Dermis lymphatic vessel endothelial cell (primary cell): ENCODE results near the gene POLR2J. TPM values are rescaled to one million over a fixed set of nuclear protein-coding genes. Genes with fewer than 3 reads are reported as not detected.

Source experiments
- total RNA-seq: library from RNA; depleted of rRNA; stranded (reverse); fragments of >200 nt; gene quantifications from 2 replicates; pipeline ENCODE4 v1.2.1, GENCODE V29; 2014

POLR2J gene
- 24.5 and 27.6 TPM in 2 replicates for total RNA-seq

DNA sequence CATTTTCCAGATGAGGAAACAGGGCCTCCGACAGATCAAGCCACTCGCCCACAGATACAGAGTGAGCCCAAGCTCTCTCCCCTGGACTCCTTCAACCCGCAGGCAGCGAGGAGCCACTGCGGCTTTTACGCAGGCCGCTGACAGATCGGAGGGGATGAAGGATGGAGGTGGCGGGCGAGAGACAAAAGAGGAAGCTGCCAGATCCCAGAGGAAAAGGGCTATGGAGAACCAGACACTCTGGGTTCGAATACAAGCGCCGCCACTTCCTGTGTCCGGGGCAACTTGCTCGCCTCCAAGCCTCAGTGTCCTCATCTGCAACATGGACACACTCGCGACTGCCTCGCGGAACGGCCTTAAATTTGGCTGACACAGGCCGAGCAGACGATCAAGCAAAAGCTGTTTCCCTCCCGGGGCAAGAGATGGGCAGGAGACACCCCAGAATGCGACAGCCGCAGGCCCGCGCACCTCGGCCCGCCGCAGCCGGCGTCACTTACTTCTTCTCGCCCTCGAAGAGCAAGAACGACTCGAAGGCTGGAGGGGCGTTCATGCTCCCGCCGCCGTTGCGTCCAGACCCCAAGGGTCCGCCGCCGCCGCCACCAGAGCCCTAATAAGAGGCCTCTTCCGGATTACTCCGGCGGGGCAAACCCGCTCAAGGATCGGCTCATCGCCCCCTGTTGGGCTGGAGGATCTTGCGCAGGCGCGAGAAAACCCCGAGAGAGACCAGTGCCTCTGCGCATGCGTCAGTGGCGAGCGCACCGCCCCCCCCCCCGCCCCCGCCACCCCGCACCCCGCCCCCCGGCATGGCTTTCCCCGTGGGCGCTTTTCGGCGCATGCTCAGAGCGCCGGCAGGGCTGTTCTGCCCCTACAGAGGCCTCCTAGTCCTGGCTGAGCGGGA is at the start of gene POLR2J:
Gene POLR2J, minus strand, starts transcription at position 609 of the 895 bp plus-strand sequence. Its CDS starts 62 bp downstream, at position 547.

GRCh38 chr7:102517550-102518147 is 38.9 kb upstream of the POLR2J start, which contains the start of gene RASA4B:
Gene RASA4B (minus strand): TSS chr7:102517777. CDS start chr7:102517710, 67 bp downstream.

DNA sequence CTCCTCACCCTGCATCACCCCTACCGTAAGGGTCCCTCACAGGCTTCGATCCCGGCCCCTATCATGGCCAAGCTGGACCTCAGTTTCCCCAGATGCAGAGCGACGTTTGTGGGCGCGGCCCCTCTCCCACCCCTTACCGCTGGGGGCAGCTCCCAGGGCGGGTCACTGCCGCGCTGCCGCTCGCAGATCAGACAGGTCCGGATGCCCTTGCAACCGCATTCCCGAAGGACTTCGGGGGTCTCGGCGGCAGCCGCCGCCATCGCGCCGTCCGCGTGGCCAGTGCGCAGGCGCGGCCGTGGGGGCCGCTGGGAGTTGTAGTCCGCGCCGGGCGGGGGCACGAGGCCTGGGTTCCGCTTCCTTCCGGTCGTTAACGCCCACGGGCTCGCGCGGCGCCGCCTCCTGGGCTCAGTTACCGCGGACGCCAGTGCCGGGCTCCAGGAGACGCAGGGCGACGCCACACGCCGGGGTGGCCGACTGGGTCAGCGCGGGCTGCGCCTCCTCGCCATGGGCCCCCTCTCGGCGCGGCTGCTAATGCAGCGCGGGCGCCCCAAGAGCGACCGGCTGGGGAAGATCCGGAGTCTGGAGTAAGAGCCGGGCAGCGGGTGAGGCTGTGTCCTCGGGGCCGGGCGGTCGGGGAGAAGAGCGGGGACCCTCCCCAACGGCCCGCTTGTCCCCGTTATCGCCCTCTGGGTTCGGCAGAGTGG is 14.0 kb downstream of the POLR2J start, which contains the start of the genes ALKBH4 and LRWD1:
Gene ALKBH4, minus strand, starts transcription at position 287 of the 704 bp plus-strand sequence. Its CDS starts 27 bp downstream, at position 260.
Gene LRWD1, plus strand, starts transcription at position 408 of the 704 bp plus-strand sequence. Its CDS starts 97 bp downstream, at position 505.

GRCh38 chr7:102433219-102434038 is 45.3 kb downstream of the POLR2J start, which contains the start of gene ORAI2:
Gene ORAI2 (plus strand): TSS chr7:102433575. CDS start chr7:102438957, 5,382 bp downstream.

Other genes with a start within 250 kb of the POLR2J start
- 0.52 and 0.76 TPM in 2 replicates for gene SH2B2, start 192.1 kb downstream of the POLR2J start, total RNA-seq
- gene SPDYE6, start 122.5 kb downstream of the POLR2J start, total RNA-seq = not detected in 2 replicates
- gene PRKRIP1, start 82.6 kb downstream of the POLR2J start, total RNA-seq = 11.6 and 12.1 TPM in 2 replicates
- gene ORAI2, start 45.3 kb downstream of the POLR2J start, total RNA-seq = 64.6 and 67.6 TPM in 2 replicates
- gene ALKBH4, start 14.1 kb downstream of the POLR2J start, total RNA-seq = 10.6 and 11.7 TPM in 2 replicates
- gene LRWD1, start 13.9 kb downstream of the POLR2J start, total RNA-seq = 16.1 and 18.1 TPM in 2 replicates
- gene RASA4B, start 38.9 kb upstream of the POLR2J start, total RNA-seq = 1.1 and 3.8 TPM in 2 replicates
- gene UPK3BL2, start 64.8 kb upstream of the POLR2J start, total RNA-seq = 0.60 and 2.3 TPM in 2 replicates
- gene SPDYE2, start 72.3 kb upstream of the POLR2J start, total RNA-seq = not detected in 2 replicates
- gene POLR2J3, start 93.7 kb upstream of the POLR2J start, total RNA-seq = 18.0 and 45.6 TPM in 2 replicates
- gene RASA4, start 137.8 kb upstream of the POLR2J start, total RNA-seq = 3.3 and 8.9 TPM in 2 replicates
- 3.9 and 9.1 TPM in 2 replicates for gene UPK3BL1, start 163.9 kb upstream of the POLR2J start, total RNA-seq
- not detected in 2 replicates for gene SPDYE2B, start 171.4 kb upstream of the POLR2J start, total RNA-seq
- gene POLR2J2, start 192.7 kb upstream of the POLR2J start, total RNA-seq = 1.6 and 2.6 TPM in 2 replicates